ENCODE results near the gene ACTL7A.

Gene ACTL7A

DNA sequence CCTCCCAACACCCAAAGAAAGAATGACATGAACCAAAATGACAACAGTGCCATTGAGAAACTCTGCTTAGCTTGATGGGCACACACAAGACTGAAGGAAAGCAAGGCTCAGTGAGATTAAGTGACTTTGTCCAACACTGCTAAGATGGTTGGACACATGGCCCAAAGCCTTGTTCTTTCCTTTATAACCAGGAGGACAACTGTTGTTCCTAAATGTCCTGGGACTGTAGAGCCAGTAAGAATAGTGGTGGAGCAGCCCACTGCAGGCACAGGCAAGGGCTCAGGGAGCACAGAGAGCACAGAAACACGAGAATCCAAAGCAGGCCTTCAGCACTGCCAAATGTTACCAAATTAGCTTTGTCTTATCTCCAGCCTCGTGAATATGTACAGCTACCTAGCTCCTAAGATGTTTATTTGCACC lies 3.9 kb downstream of the ACTL7A start:
- H3K36me3 ChIP-seq (ENCODE audit: control insufficient read depth, insufficient read depth, low read length) = no peaks in the 10 kb centered on the region
- no peaks in the 10 kb centered on the region for H3K4me1 ChIP-seq (ENCODE audit: control insufficient read depth, insufficient read depth, low read length)
- H3K9me3 ChIP-seq (ENCODE audit: control insufficient read depth, low read length) = no peaks in the 10 kb centered on the region
- H3K4me3 ChIP-seq (ENCODE audit: low read length) = no peak overlapping the region
- H3K27me3 ChIP-seq (ENCODE audit: control insufficient read depth, insufficient read depth, low read length) = no peaks in the 10 kb centered on the region
- no peak overlapping the region for H3K9ac ChIP-seq (ENCODE audit: low read length)

DNA sequence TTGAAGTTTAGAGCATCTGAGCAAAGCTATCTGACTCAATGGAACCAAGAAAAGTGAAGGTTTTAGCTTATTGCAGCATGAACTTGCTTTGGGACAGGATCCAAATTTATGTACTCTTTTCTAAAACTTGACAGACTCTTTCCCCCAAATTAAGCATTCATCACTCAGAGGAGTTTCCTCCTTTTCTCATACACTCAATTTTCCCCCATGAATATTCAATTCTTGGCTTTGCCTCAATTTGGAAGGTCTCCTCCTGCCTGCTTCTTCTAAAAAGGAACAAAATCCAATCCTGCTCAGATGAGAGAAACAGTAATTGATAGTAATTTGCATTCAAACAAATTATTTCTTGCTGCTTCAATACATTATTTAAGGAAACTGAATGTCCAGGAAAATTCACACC lies 5.0 kb downstream of the ACTL7A start:
- Histone ChIP-seq H3K9ac (ENCODE audit: low read length) (no peak overlapping the region), H3K4me3 (ENCODE audit: low read length) (no peak overlapping the region), H3K36me3 (ENCODE audit: control insufficient read depth, insufficient read depth, low read length) (no peaks in the 10 kb centered on the region), H3K9me3 (ENCODE audit: control insufficient read depth, low read length) (no peaks in the 10 kb centered on the region), H3K4me1 (ENCODE audit: control insufficient read depth, insufficient read depth, low read length) (no peaks in the 10 kb centered on the region), H3K27me3 (ENCODE audit: control insufficient read depth, insufficient read depth, low read length) (no peaks in the 10 kb centered on the region)

DNA sequence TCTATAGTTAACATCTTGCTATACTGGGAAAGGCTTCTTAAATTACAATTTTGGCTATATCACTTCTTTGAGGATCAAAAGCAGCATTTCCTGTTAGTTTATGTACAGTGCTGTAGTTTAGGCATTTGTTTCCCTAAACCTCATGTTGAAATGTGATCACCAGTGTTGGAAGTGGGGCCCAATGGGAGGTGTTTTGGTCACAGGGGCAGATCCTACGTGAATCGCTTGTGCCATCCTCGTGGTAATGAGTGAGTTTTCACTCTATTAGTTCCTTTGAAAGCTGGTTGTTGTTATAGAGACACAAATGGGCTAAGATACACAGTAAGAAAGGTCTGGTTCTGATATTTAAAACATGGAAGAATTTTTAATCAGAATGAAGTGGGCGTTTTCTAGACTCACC lies 5.8 kb downstream of the ACTL7A start:
- Histone ChIP-seq H3K4me3 (ENCODE audit: low read length) (no peak overlapping the region), H3K27me3 (ENCODE audit: control insufficient read depth, insufficient read depth, low read length) (no peaks in the 10 kb centered on the region), H3K4me1 (ENCODE audit: control insufficient read depth, insufficient read depth, low read length) (no peaks in the 10 kb centered on the region), H3K9me3 (ENCODE audit: control insufficient read depth, low read length) (no peaks in the 10 kb centered on the region), H3K36me3 (ENCODE audit: control insufficient read depth, insufficient read depth, low read length) (no peaks in the 10 kb centered on the region), H3K9ac (ENCODE audit: low read length) (no peak overlapping the region)

- Histone ChIP-seq H3K27me3 (ENCODE audit: control insufficient read depth, insufficient read depth, low read length) (no peaks in the 10 kb centered on the region), H3K36me3 (ENCODE audit: control insufficient read depth, insufficient read depth, low read length) (no peaks in the 10 kb centered on the region), H3K4me1 (ENCODE audit: control insufficient read depth, insufficient read depth, low read length) (no peaks in the 10 kb centered on the region), H3K9me3 (ENCODE audit: control insufficient read depth, low read length) (no peaks in the 10 kb centered on the region), H3K9ac (ENCODE audit: low read length) (no peak overlapping the region), H3K4me3 (ENCODE audit: low read length) (no peak overlapping the region)
Measured at GRCh38 chr9:108869092-108869725, 7.1 kb downstream of the ACTL7A start.

GRCh38 chr9:108874058-108874788 lies 12.2 kb downstream of the ACTL7A start:
- H3K4me3 ChIP-seq (ENCODE audit: low read length) = no peak overlapping the region
- H3K36me3 ChIP-seq (ENCODE audit: control insufficient read depth, insufficient read depth, low read length) = peaks cover 11% of the 10 kb centered on the region
- no peaks in the 10 kb centered on the region for H3K9me3 ChIP-seq (ENCODE audit: control insufficient read depth, low read length)
- no peaks in the 10 kb centered on the region for H3K4me1 ChIP-seq (ENCODE audit: control insufficient read depth, insufficient read depth, low read length)
- no peak overlapping the region for H3K9ac ChIP-seq (ENCODE audit: low read length)
- no peaks in the 10 kb centered on the region for H3K27me3 ChIP-seq (ENCODE audit: control insufficient read depth, insufficient read depth, low read length)

DNA sequence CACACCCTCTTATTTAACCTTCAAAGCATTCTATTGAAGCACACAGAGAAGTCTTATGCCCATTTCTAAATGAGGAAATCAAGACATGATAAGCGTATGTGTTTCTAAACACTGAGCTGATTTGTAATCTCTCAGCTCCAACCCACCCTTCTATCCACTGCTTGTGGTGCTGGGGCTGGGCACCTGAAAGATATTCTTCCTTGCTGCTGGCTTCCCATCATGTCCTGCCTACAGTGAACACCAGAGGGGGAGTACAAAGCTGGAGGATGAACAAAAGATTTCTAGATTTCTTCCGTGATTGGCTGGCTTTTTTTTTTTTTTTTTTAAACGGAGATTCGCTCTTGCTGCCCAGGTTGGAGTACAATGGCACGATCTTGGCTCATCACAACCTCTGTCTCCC lies 14.4 kb downstream of the ACTL7A start:
- Histone ChIP-seq H3K27me3 (ENCODE audit: control insufficient read depth, insufficient read depth, low read length) (no peaks in the 10 kb centered on the region), H3K4me3 (ENCODE audit: low read length) (no peak overlapping the region), H3K4me1 (ENCODE audit: control insufficient read depth, insufficient read depth, low read length) (no peaks in the 10 kb centered on the region), H3K9ac (ENCODE audit: low read length) (no peak overlapping the region), H3K36me3 (ENCODE audit: control insufficient read depth, insufficient read depth, low read length) (peaks cover 11% of the 10 kb centered on the region), H3K9me3 (ENCODE audit: control insufficient read depth, low read length) (no peaks in the 10 kb centered on the region)

DNA sequence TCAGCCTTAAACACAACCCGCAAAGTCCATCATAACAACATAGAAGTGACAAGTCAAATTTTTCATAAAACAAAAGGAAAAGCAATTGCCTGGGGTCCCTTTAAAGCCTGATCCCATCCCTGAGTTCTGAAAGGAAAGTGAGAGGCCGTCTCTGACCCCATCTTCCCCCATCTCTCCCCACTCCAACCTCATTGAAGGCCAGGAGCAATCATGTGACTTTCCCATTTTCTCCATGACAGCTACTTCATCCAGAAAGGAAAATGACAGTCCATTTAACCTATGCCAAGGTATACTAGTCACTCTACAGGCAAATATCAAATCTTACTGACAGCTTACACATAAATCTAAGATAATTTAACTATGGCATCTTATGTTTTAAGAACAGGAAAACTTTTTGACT lies 15.5 kb downstream of the ACTL7A start:
- no peak overlapping the region for H3K9ac ChIP-seq (ENCODE audit: low read length)
- H3K27me3 ChIP-seq (ENCODE audit: control insufficient read depth, insufficient read depth, low read length) = no peaks in the 10 kb centered on the region
- no peaks in the 10 kb centered on the region for H3K9me3 ChIP-seq (ENCODE audit: control insufficient read depth, low read length)
- no peaks in the 10 kb centered on the region for H3K4me1 ChIP-seq (ENCODE audit: control insufficient read depth, insufficient read depth, low read length)
- peaks cover 11% of the 10 kb centered on the region for H3K36me3 ChIP-seq (ENCODE audit: control insufficient read depth, insufficient read depth, low read length)
- H3K4me3 ChIP-seq (ENCODE audit: low read length) = no peak overlapping the region

DNA sequence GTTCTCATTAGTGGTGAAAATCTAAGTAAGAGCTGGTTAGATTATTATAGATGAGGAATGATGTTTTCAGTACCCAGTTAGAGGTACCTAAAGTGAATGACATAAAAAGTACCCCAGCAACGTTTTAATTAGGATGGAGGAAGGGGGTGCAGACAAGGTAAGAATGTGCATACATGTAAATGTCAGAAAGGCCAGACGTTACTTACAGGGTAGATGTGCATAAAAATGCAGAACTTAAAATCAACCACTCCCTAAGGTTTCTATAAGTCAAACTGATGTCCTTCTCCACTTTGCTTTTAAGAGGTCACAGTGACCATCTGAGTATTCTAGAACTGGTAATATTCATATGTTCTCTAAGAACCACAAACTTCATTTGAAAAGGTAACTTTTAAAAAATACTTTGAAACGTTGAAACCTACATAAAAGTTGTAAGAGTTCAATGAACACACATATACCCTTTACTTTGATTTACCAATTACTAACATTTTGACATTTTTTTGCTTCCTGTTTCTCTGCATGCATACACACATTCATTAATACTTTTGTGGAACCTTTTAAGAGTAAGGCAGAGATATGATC lies 18.8 kb downstream of the ACTL7A start:
- Histone ChIP-seq H3K9ac (ENCODE audit: low read length) (no peak overlapping the region), H3K4me3 (ENCODE audit: low read length) (no peak overlapping the region), H3K4me1 (ENCODE audit: control insufficient read depth, insufficient read depth, low read length) (no peaks in the 10 kb centered on the region), H3K36me3 (ENCODE audit: control insufficient read depth, insufficient read depth, low read length) (peaks cover 11% of the 10 kb centered on the region), H3K9me3 (ENCODE audit: control insufficient read depth, low read length) (no peaks in the 10 kb centered on the region), H3K27me3 (ENCODE audit: control insufficient read depth, insufficient read depth, low read length) (no peaks in the 10 kb centered on the region)

DNA sequence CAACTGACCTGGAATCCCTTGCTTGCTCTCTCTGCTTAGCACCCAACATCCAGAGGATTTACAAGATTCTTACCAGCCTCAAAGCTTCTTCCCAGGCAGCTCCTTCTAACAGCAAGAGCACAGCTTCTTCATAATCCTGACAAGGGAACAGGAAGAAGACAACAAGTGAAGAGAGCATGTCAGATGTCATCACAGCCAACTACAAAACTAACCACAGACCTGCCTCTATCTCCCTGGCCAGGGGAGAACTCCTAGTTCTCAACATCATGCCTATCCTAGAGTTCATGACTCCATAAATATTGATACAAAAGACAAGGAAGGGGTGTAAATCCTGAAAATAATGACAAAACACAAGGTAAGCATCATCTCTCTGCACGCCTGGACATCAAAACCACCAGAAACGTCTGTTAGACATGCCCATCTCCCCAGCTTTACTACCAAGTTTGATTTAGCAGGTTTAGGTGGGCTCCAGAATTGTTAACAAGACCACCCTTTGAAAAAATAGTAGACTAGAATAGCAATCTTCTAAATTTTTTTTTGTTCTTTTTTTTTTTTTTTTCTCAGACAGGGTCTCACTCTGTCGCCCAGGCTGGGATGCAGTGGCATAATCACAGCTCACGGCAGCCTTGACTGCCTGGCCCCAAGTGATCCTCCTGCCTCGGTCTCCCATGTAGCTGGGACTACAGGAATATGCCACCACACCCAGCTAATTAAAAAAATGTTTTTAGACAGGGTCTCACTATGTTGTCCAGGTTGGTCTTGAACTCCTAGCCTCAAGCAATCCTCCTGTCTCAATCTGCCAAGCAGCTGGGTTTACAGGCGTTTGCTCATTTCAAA lies 20.2 kb downstream of the ACTL7A start:
- Histone ChIP-seq H3K9ac (ENCODE audit: low read length) (no peak overlapping the region), H3K27me3 (ENCODE audit: control insufficient read depth, insufficient read depth, low read length) (no peaks in the 10 kb centered on the region), H3K36me3 (ENCODE audit: control insufficient read depth, insufficient read depth, low read length) (peaks cover 8% of the 10 kb centered on the region), H3K9me3 (ENCODE audit: control insufficient read depth, low read length) (no peaks in the 10 kb centered on the region), H3K4me1 (ENCODE audit: control insufficient read depth, insufficient read depth, low read length) (no peaks in the 10 kb centered on the region), H3K4me3 (ENCODE audit: low read length) (no peak overlapping the region)

DNA sequence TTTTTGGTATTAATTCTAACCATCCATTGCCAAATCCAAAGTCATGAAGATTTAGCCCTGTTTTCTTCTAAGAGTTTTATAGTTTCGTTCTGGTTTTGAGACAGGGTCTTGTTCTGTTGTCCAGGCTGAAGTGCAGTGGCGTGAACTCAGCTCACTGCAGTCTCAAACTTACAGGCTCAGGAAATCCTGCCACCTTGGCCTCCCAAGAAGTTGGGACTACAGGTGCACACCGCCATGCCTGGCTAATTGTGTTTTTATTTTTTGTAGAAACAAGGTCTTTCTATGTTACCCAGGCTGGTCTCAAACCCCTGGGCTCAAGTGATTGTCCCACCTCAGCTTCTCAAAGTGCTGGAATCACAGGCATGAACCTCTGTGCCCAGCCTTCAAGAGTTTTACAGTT lies 21.0 kb downstream of the ACTL7A start:
- peaks cover 7% of the 10 kb centered on the region for H3K36me3 ChIP-seq (ENCODE audit: control insufficient read depth, insufficient read depth, low read length)
- no peak overlapping the region for H3K9ac ChIP-seq (ENCODE audit: low read length)
- H3K4me1 ChIP-seq (ENCODE audit: control insufficient read depth, insufficient read depth, low read length) = no peaks in the 10 kb centered on the region
- H3K4me3 ChIP-seq (ENCODE audit: low read length) = no peak overlapping the region
- no peaks in the 10 kb centered on the region for H3K27me3 ChIP-seq (ENCODE audit: control insufficient read depth, insufficient read depth, low read length)
- H3K9me3 ChIP-seq (ENCODE audit: control insufficient read depth, low read length) = no peaks in the 10 kb centered on the region

GRCh38 chr9:108884701-108885100 lies 22.6 kb downstream of the ACTL7A start:
- Histone ChIP-seq H3K9ac (ENCODE audit: low read length) (no peak overlapping the region), H3K4me3 (ENCODE audit: low read length) (no peak overlapping the region), H3K4me1 (ENCODE audit: control insufficient read depth, insufficient read depth, low read length) (no peaks in the 10 kb centered on the region), H3K27me3 (ENCODE audit: control insufficient read depth, insufficient read depth, low read length) (no peaks in the 10 kb centered on the region), H3K9me3 (ENCODE audit: control insufficient read depth, low read length) (no peaks in the 10 kb centered on the region), H3K36me3 (ENCODE audit: control insufficient read depth, insufficient read depth, low read length) (no peaks in the 10 kb centered on the region)

All from mucosa of stomach (tissue), 1 donor.